Aorta (tissue), 5 donors: ENCODE results near the gene HBZ. TPM values are rescaled to one million over a fixed set of nuclear protein-coding genes. Genes with fewer than 3 reads are reported as not detected.
"Not testable (repeated sequence)": the region's sequence is repeated elsewhere in the genome, so short reads cannot be mapped to it uniquely, and the experiment has no call there.

ENCODE experiments used
- ATAC-seq: fragments of 200-7000 bp; cut with Tn5 transposase; one replicate; pipeline ENCODE4 v1.9.1; 2022; ENCODE audit warnings: moderate library complexity; ENCODE audit not compliant: low FRiP score
- DNase-seq, 2 donors: peaks; one replicate each; pipeline ENCODE4 v3.0.0-alpha.2; 2020
- H3K27ac ChIP-seq, 2 donors: one replicate each; pipeline ENCODE4 v1.5.1; 2013; ENCODE audit warnings: low read length in 2 of 2, mild to moderate bottlenecking in 2 of 2, moderate library complexity in 2 of 2, control low read depth in 1 of 2, inconsistent platforms in 1 of 2, low read depth in 1 of 2
- H3K27me3 ChIP-seq, 2 donors: one replicate each; pipeline ENCODE4 v1.6.1; 2013; ENCODE audit warnings: control low read depth in 1 of 2, low read length in 1 of 2, mild to moderate bottlenecking in 1 of 2, moderate library complexity in 1 of 2; ENCODE audit not compliant: insufficient read depth in 2 of 2, control insufficient read depth in 1 of 2
- H3K36me3 ChIP-seq, 2 donors: one replicate each; pipeline ENCODE4 v1.6.1; 2013; ENCODE audit warnings: control low read depth in 1 of 2, low read length in 1 of 2, mild to moderate bottlenecking in 1 of 2; ENCODE audit not compliant: insufficient read depth in 2 of 2, control insufficient read depth in 1 of 2
- H3K4me1 ChIP-seq, 2 donors: one replicate each; pipeline ENCODE4 v1.6.1; 2013; ENCODE audit warnings: low read length in 2 of 2, control low read depth in 1 of 2, mild to moderate bottlenecking in 1 of 2, moderate library complexity in 1 of 2; ENCODE audit not compliant: insufficient read depth in 2 of 2, control insufficient read depth in 1 of 2
- H3K4me3 ChIP-seq, 2 donors: one replicate each; pipeline ENCODE4 v1.5.1; 2013; ENCODE audit warnings: low read length in 2 of 2, control low read depth in 1 of 2, mild to moderate bottlenecking in 1 of 2
- H3K9me3 ChIP-seq: one replicate; pipeline ENCODE4 v1.6.1; 2013; ENCODE audit warnings: mild to moderate bottlenecking, low read length; ENCODE audit not compliant: control insufficient read depth
- WGBS, 2 donors: extraction: QIAGEN DNeasy Blood & Tissue Kit; methylation state at CpG; one replicate each; pipeline ENCODE4 v1.1.7; 2013; 5-methylcytosine and 5-hydroxymethylcytosine counted together
- intact Hi-C, 2 donors: fragments of 100-400 bp; cut with DNase I; formaldehyde crosslinking; loops; one replicate each; pipeline versions ENCODE4 v1.14.2 to v1.15.0; 2022
- polyA plus RNA-seq, 2 donors: library from polyadenylated mRNA; stranded (reverse); fragments of 200-250 nt; gene quantifications; one replicate each; pipeline ENCODE4 v1.2.3, GENCODE V29; 2013
- total RNA-seq, 2 donors: library from RNA; stranded (reverse); fragmentation: NEBNext Ultra II Directional; extraction: Animal tissue kit (Norgen Biotek cat#: 25700); gene quantifications; one replicate each; pipeline ENCODE4 v1.2.1, GENCODE V29; 2021
- donor health status: healthy with polysubstance abuse.
- donor health status: Bipolar disorder and iron deficiency.
- donor health status: DM: no; HTN: no; CAD: no.
- donor health status: DM: no; HTN: no; CAD: no.
- donor health status: DM: yes; HTN: yes; CAD: no.

Gene HBZ
- total and polyA plus RNA-seq, 4 donors = not detected

- H3K27ac ChIP-seq, DNase-seq, H3K4me3 ChIP-seq, H3K4me1 ChIP-seq, intact Hi-C loops, H3K9me3 ChIP-seq, ATAC-seq, H3K36me3 ChIP-seq, H3K27me3 ChIP-seq: not testable (repeated sequence)
- 71 to 78% methylated on average over 18 to 20 of the region's 20 CpGs for WGBS, 2 donors
Measured at GRCh38 chr16:160242-160641, 7.8 kb downstream of the HBZ start.

DNA sequence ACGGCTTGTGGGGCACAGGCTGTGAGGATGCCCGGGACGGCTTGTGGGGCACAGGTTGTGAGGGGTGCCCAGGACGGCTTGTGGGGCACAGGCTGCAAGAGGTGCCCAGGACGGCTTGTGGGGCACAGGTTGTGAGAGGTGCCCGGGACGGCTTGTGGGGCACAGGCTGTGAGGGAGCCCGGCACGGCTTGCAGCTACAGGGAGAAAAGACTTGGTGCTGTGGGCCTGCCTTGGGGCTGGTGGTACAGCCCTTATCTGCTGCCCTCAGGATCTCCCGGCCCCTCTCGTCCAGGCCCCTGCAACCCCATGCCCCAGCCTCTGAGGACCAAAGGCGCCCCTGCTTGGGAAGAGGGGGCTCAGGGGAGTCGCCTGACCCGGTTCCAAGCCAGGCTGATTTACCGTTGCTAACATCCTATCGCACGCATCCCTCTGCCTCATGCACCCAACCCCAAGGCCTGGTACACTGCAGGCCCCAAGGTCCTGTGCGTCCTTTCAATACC lies 8.3 kb downstream of the HBZ start:
- Histone ChIP-seq H3K27me3 (no peaks in the 10 kb centered on the region), H3K27ac (no peak overlapping the region), H3K36me3 (no peaks in the 10 kb centered on the region), H3K4me3 (no peak overlapping the region), H3K4me1 (no peaks in the 10 kb centered on the region), H3K9me3 (no peaks in the 10 kb centered on the region)
- WGBS, 2 donors = 60 to 61% methylated on average over 15 to 18 of the region's 18 CpGs
- intact Hi-C loops = no loop called here
- no peak for ATAC-seq
- no peak for DNase-seq

- ATAC-seq = no peak
- no peak for DNase-seq
- 88 to 91% methylated on average over 13 of the region's 13 CpGs for WGBS, 2 donors
- no peak overlapping the region for H3K27ac ChIP-seq
- H3K9me3 ChIP-seq = no peaks in the 10 kb centered on the region
- no peaks in the 10 kb centered on the region for H3K4me1 ChIP-seq
- H3K27me3 ChIP-seq = no peaks in the 10 kb centered on the region
- H3K36me3 ChIP-seq = no peaks in the 10 kb centered on the region
- intact Hi-C loops = no loop called here
- H3K4me3 ChIP-seq = no peak overlapping the region
Measured at GRCh38 chr16:162271-162991, 10.0 kb downstream of the HBZ start.

DNA sequence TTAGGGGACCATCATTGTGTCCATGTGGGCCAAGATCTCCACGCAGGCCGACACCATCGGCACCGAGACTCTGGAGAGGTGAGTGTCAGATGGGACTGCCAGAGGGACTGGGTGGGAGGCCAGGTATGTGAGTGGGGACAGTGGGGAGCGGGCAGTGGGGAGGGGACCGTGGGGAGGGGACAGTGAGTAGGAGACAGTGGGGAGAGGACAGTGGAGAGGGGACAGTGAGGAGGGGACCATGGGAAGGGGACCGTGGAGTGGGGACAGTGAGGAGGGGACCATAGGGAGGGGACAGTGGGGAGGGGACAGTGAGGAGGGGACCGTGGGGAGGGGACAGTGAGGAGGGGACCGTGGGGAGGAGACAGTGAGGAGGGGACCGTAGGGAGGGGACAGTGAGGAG lies 10.7 kb downstream of the HBZ start:
- H3K4me1 ChIP-seq, H3K27me3 ChIP-seq, H3K9me3 ChIP-seq, H3K27ac ChIP-seq, intact Hi-C loops, H3K4me3 ChIP-seq, ATAC-seq, H3K36me3 ChIP-seq, DNase-seq: not testable (repeated sequence)
- WGBS, 2 donors = 89 to 92% methylated on average over 5 to 10 of the region's 10 CpGs

GRCh38 chr16:163696-164095 lies 11.3 kb downstream of the HBZ start:
- intact Hi-C loops, H3K27ac ChIP-seq, H3K36me3 ChIP-seq, ATAC-seq, DNase-seq, H3K27me3 ChIP-seq, H3K9me3 ChIP-seq, H3K4me3 ChIP-seq, H3K4me1 ChIP-seq: not testable (repeated sequence)
- 17 to 33% methylated on average over 2 of the region's 3 CpGs for WGBS, 2 donors

DNA sequence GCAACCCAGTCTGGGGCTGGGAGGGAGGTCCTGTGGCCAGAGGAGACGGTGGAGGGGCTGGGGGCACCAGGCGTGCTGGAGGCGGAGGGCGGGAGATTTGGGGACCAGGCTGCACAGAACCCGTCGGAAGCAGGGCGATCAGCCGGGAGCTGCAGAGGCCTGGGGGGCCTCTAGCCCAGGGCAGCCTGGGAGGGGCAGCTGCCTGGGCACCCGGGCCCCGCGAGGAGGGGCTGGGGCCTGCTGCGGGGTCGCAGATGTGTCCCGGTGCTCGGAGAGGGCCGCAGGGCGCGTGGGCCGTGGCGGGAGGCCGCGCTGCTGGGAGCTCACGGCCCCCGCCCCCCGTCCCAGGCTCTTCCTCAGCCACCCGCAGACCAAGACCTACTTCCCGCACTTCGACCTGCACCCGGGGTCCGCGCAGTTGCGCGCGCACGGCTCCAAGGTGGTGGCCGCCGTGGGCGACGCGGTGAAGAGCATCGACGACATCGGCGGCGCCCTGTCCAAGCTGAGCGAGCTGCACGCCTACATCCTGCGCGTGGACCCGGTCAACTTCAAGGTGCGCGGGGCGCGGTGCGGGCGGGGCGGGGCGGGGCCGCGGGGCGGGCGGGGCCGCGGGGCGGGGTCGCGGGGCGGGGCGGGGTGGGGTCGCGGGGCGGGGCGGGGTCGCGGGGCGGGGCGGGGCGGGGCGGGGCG lies 11.8 kb downstream of the HBZ start:
- not testable (repeated sequence) for H3K9me3 ChIP-seq

GRCh38 chr16:164827-165538 lies 12.5 kb downstream of the HBZ start:
- Histone ChIP-seq H3K36me3 (no peaks in the 10 kb centered on the region), H3K4me1 (no peaks in the 10 kb centered on the region), H3K27ac (no peak overlapping the region), H3K27me3 (no peaks in the 10 kb centered on the region), H3K9me3 (no peaks in the 10 kb centered on the region), H3K4me3 (no peak overlapping the region)
- intact Hi-C loops = no loop called here
- ATAC-seq = no peak
- 2 to 3% methylated on average over 29 to 77 of the region's 77 CpGs for WGBS, 2 donors
- DNase-seq = no peak

More for the DNA sequence above, 11.8 kb downstream of the HBZ start:
- 2% methylated on average over 30 of the region's 80 CpGs; no CpG with 5 or more reads in 1 of the 2 donors for WGBS, 2 donors
- H3K4me3 ChIP-seq, H3K27ac ChIP-seq, DNase-seq, intact Hi-C loops, H3K27me3 ChIP-seq, H3K36me3 ChIP-seq, ATAC-seq, H3K4me1 ChIP-seq: not testable (repeated sequence)

GRCh38 chr16:165539-166374 lies 13.3 kb downstream of the HBZ start, which contains the start of gene HBM:
HBM (plus strand) TSS chr16:165978; CDS start chr16:165998, 20 bp downstream.
- H3K27me3 ChIP-seq = no peaks in the 10 kb centered on the region
- no peak for DNase-seq
- no peak within 1 kb of the TSS for H3K4me3 ChIP-seq
- H3K9me3 ChIP-seq = no peaks in the 10 kb centered on the region
- intact Hi-C loops = no loop called here
- no peaks in the 10 kb centered on the region for H3K36me3 ChIP-seq
- ATAC-seq = no peak
- no peaks in the 10 kb centered on the region for H3K4me1 ChIP-seq
- no peak within 1 kb of the TSS for H3K27ac ChIP-seq
- 1% methylated on average over 74 to 75 of the region's 75 CpGs for WGBS, 2 donors
